Right cardiac atrium (tissue), 5 donors: Measurements from ENCODE around the gene VAPA. TPM values are rescaled to one million over a fixed set of nuclear protein-coding genes. Genes with fewer than 3 reads are reported as not detected.

ENCODE experiments used
- ATAC-seq, 2 donors: fragments of 200-7000 bp; cut with Tn5 transposase; one replicate each; pipeline versions ENCODE4 v1.8.0 to v1.9.1; 2020; ENCODE audit warnings: moderate library complexity in 2 of 2, mild to moderate bottlenecking in 1 of 2
- DNase-seq, 3 donors: peaks; one replicate each; pipeline ENCODE4 v3.0.0-alpha.2; 2020
- H3K27ac ChIP-seq: one replicate; pipeline ENCODE4 v1.5.1; 2013; ENCODE audit warnings: mild to moderate bottlenecking, low read length, control low read depth, moderate library complexity
- H3K27me3 ChIP-seq: one replicate; pipeline ENCODE4 v1.6.1; 2013; ENCODE audit not compliant: control insufficient read depth, insufficient read depth
- H3K4me1 ChIP-seq: one replicate; pipeline ENCODE4 v1.6.1; 2013; ENCODE audit warnings: low read length; ENCODE audit not compliant: control insufficient read depth, insufficient read depth
- H3K4me3 ChIP-seq: one replicate; pipeline ENCODE4 v1.5.1; 2013; ENCODE audit warnings: low read length, control low read depth
- H3K9me3 ChIP-seq: one replicate; pipeline ENCODE4 v1.6.1; 2013; ENCODE audit warnings: low read length; ENCODE audit not compliant: control insufficient read depth
- WGBS: extraction: QIAGEN DNeasy Blood & Tissue Kit; methylation state at CpG from one replicate; pipeline ENCODE4 v1.1.7; 2013; 5-methylcytosine and 5-hydroxymethylcytosine counted together
- intact Hi-C, 4 donors: fragments of 100-400 bp; cut with DNase I; formaldehyde crosslinking; loops; one replicate each; pipeline versions ENCODE4 v1.11.0 to v1.14.0; 2022 to 2023
- polyA plus RNA-seq: library from polyadenylated mRNA; stranded (reverse); fragments of 200-250 nt; gene quantifications from one replicate; pipeline ENCODE4 v1.2.3, GENCODE V29; 2013
- total RNA-seq, 4 donors: library from RNA; stranded (reverse); fragmentation: NEBNext Ultra II Directional; extraction: Animal tissue kit (Norgen Biotek cat#: 25700); gene quantifications; one replicate each; pipeline ENCODE4 v1.2.1, GENCODE V29; 2021
- donor health status: healthy with polysubstance abuse.
- donor health status: DM: no; HTN: yes; CAD: no.
- donor health status: DM: no; HTN: no; CAD: no.
- donor health status: DM: no; HTN: yes; CAD: no; lungs with severe emphysema.
- donor health status: DM: yes; HTN: yes; CAD: no.

The VAPA gene
- total and polyA plus RNA-seq, 5 donors: 172 to 206 (median 202) TPM

DNA sequence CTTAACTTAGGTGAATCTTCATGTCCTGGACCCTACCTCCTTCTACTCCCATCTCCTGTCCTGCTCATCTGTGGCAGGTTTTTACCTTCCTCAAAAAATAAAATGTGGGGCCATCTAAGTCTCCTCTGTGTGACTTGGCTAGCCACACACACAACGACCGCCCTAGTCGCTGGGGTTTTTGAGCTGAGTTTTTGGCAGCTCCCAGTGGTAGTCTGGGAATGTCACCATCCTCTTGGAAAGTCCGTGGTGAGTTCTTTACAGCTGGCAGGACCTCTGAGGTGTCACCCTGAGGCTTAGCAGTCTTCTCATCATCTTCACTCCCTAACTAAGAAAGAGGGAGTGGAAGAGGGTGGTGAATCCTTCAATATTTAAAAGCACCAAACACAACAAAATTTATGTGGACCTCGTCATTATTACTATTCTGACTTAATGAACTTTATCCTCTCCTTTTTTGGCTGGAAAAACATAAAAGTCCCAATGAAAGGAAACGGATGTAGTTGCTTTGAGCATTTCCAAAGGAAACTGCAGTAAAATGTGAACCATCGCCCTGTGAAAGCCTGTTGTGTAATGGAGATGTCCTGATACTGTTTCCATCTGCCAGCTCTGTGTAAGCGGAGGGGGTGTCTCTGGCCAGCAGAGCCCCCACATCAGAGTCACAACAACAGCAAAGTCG, 78.6 kb downstream of the VAPA start:
- DNase-seq (peak in 2 of 3 donors; percentile 56), ATAC-seq (peak; percentile 62 to 65)
- Histone ChIP-seq H3K9me3 (no peaks in the 10 kb centered on the region), H3K27ac (peak overlapping the region; percentile 31), H3K4me1 (no peaks in the 10 kb centered on the region), H3K4me3 (no peak overlapping the region), H3K27me3 (no peaks in the 10 kb centered on the region)
- intact Hi-C loops: no loop called here
- WGBS: 26% methylated on average over 9 of the region's 9 CpGs

GRCh38 chr18:9992973-9993520, 79.2 kb downstream of the VAPA start:
- Histone ChIP-seq H3K27me3 (no peaks in the 10 kb centered on the region), H3K9me3 (no peaks in the 10 kb centered on the region), H3K27ac (peak overlapping the region; percentile 31), H3K4me3 (no peak overlapping the region), H3K4me1 (no peaks in the 10 kb centered on the region)
- ATAC-seq (no peak), DNase-seq (no peak)
- WGBS: 79% methylated on average over 11 of the region's 11 CpGs
- intact Hi-C loops: no loop called here

GRCh38 chr18:9993521-9994025, 79.8 kb downstream of the VAPA start:
- Histone ChIP-seq H3K9me3 (no peaks in the 10 kb centered on the region), H3K27ac (no peak overlapping the region), H3K4me1 (no peaks in the 10 kb centered on the region), H3K4me3 (no peak overlapping the region), H3K27me3 (no peaks in the 10 kb centered on the region)
- WGBS: 78% methylated on average over 14 of the region's 14 CpGs
- intact Hi-C loops: no loop called here
- ATAC-seq (no peak), DNase-seq (no peak)

- Histone ChIP-seq H3K9me3 (no peaks in the 10 kb centered on the region), H3K27me3 (no peaks in the 10 kb centered on the region), H3K4me1 (no peaks in the 10 kb centered on the region), H3K4me3 (no peak overlapping the region), H3K27ac (no peak overlapping the region)
- DNase-seq (no peak), ATAC-seq (no peak)
- WGBS: 57% methylated on average over 11 of the region's 11 CpGs
- intact Hi-C loops: no loop called here
Measured at GRCh38 chr18:9994026-9994570, 80.3 kb downstream of the VAPA start.

GRCh38 chr18:9994701-9995235, 81.0 kb downstream of the VAPA start:
- intact Hi-C loops: no loop called here
- H3K27ac ChIP-seq: no peak overlapping the region
- no peak overlapping the region for H3K4me3 ChIP-seq
- no peaks in the 10 kb centered on the region for H3K4me1 ChIP-seq
- 49% methylated on average over 6 of the region's 6 CpGs for WGBS
- DNase-seq (no peak), ATAC-seq (no peak)
- H3K27me3 ChIP-seq: no peaks in the 10 kb centered on the region
- H3K9me3 ChIP-seq: no peaks in the 10 kb centered on the region

DNA sequence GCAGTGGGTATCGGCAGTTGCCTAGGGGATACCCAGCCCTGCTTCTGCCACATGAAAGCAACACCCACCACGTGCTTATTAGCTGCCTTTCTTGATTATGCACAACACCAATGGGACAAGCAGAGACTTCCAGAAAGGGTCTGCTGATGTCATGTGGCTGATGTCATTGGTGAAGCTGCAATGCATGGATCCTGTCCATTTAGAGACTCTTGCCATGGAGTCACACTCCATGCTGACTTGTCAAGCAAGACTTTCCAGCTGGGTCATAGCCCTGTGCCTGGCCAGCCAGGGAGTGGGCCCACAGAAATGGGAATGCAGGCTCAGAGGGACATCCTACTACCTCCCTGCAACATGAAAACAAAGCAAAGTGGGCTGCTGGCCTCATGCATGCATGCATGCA, 81.8 kb downstream of the VAPA start:
- intact Hi-C loops: no loop called here
- H3K27ac ChIP-seq: no peak overlapping the region
- ATAC-seq (no peak), DNase-seq (no peak)
- H3K27me3 ChIP-seq: no peaks in the 10 kb centered on the region
- H3K9me3 ChIP-seq: no peaks in the 10 kb centered on the region
- WGBS: 82% methylated on average over 2 of the region's 2 CpGs
- H3K4me1 ChIP-seq: no peaks in the 10 kb centered on the region
- no peak overlapping the region for H3K4me3 ChIP-seq

GRCh38 chr18:9996094-9996493, 82.3 kb downstream of the VAPA start:
- Histone ChIP-seq H3K27me3 (no peaks in the 10 kb centered on the region), H3K9me3 (no peaks in the 10 kb centered on the region), H3K27ac (no peak overlapping the region), H3K4me3 (no peak overlapping the region), H3K4me1 (no peaks in the 10 kb centered on the region)
- 70% methylated on average over 3 of the region's 3 CpGs for WGBS
- ATAC-seq: no peak
- no peak for DNase-seq
- intact Hi-C loops: no loop called here

DNA sequence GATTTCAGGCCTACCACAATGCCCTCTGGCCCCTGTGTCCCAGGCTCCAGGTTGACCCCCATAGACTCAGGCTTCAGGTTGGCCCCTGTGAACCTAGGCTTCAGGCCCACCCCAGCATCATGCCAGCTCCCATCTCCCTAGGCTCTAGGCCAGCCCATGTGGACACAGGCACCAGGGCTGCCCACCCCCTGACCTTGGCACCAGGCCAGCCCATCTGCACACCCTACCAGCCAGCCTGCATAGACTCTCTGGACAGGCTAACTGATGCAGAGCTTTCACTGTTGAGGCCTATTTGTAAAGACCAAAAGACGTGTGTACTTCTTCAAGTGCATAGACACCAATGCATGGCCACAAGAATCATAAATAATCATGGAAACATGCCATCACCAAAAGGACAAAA, 83.9 kb downstream of the VAPA start:
- H3K4me3 ChIP-seq: no peak overlapping the region
- intact Hi-C loops: no loop called here
- no peaks in the 10 kb centered on the region for H3K4me1 ChIP-seq
- H3K27me3 ChIP-seq: no peaks in the 10 kb centered on the region
- 86% methylated on average over 1 of the region's 1 CpG for WGBS
- no peak for DNase-seq
- H3K9me3 ChIP-seq: no peaks in the 10 kb centered on the region
- no peak overlapping the region for H3K27ac ChIP-seq
- no peak for ATAC-seq

GRCh38 chr18:9998330-9998729, 84.5 kb downstream of the VAPA start:
- Histone ChIP-seq H3K4me3 (no peak overlapping the region), H3K9me3 (no peaks in the 10 kb centered on the region), H3K27ac (no peak overlapping the region), H3K27me3 (no peaks in the 10 kb centered on the region), H3K4me1 (no peaks in the 10 kb centered on the region)
- no peak for ATAC-seq
- 85% methylated on average over 2 of the region's 2 CpGs for WGBS
- intact Hi-C loops: no loop called here
- no peak for DNase-seq

DNA sequence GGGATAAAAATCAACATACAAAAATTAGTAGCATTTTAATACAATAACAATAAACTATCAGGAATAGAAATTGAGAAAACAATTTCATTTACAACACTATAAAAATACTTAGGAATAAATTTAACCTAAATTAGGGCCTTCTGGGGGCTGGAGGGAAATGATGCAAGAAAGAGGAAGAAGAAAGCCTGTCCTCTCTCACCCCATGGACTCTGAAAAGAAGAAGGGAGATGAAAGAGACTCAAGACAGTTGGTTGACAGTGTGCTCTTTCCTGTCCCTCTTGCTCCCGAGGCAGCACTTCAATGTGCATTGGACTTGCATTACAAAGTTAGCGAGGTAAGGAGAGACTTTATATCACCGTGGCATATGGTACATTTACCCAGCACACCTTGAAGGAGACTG, 88.5 kb downstream of the VAPA start:
- intact Hi-C loops: no loop called here
- Histone ChIP-seq H3K27me3 (no peaks in the 10 kb centered on the region), H3K4me1 (no peaks in the 10 kb centered on the region), H3K9me3 (no peaks in the 10 kb centered on the region), H3K4me3 (no peak overlapping the region), H3K27ac (no peak overlapping the region)
- DNase-seq (no peak), ATAC-seq (no peak)
- WGBS: 71% methylated on average over 3 of the region's 3 CpGs

GRCh38 chr18:10003281-10003680, 89.5 kb downstream of the VAPA start:
- Histone ChIP-seq H3K4me3 (no peak overlapping the region), H3K27ac (no peak overlapping the region), H3K9me3 (no peaks in the 10 kb centered on the region), H3K4me1 (peaks cover 2% of the 10 kb centered on the region), H3K27me3 (no peaks in the 10 kb centered on the region)
- intact Hi-C loops: no loop called here
- ATAC-seq (no peak), DNase-seq (no peak)
- 72% methylated on average over 1 of the region's 1 CpG for WGBS
